SK-N-DZ (cell line): Measurements from ENCODE around the gene CMSS1. TPM values are rescaled to one million over a fixed set of nuclear protein-coding genes. Genes with fewer than 3 reads are reported as not detected.
A peak's percentile ranks its signal among the peaks of the same experiment; 100 is the strongest.

Experiments
- DNase-seq: peaks from one replicate; pipeline ENCODE4 v3.0.0-alpha.2; 2015; ENCODE audit warnings: low spot score
- polyA plus RNA-seq, 2 experiments: library from polyadenylated mRNA; depleted of rRNA; stranded (reverse); fragments of >200 nt; gene quantifications; 2 replicates each; pipeline ENCODE4 v1.2.3, GENCODE V29; 2014

The CMSS1 gene
- polyA plus RNA-seq (2014; cell fraction: cytosol; rRNA removed): 79.9 and 84.6 TPM in 2 replicates
- polyA plus RNA-seq (2014; cell fraction: nucleus; rRNA removed): 45.8 and 51.6 TPM in 2 replicates

DNA sequence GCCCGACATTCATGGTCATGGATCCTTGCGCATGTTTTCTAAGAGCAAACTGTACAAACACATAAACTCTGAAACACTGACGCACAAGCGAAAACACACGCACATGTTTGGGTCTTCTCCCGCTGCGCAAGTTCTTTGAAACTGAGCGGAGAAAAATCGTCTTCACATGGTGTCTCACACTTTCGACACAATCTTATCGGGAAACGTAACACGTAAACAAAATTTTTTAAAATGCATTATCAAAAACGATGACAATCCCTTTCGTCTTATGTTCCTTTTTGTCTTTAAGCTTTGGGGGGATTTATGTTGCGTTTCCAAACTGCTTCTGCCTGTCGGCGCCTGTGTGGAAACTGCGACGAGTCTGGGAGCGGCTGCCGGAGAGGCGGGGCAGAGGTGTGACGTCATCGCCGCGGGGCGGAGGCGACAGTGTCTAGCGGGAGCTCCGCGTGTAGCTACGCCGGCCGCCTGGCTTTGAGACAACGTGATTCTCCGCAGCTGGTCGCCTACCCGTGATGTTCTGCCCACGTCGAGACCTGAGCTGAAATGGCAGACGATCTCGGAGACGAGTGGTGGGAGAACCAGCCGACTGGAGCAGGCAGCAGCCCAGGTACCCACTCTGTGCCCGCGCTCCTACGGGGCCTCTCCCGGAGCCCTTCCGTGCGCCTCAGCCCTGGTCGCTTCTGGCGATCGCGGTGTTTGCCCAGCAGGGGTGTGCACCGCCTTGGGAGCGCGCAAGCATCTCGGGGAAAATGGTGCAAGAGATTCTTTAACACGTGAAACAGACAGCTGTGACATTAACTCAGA is at the start of gene CMSS1:
Gene CMSS1 (plus strand): TSS at position 426 of the 804 bp plus-strand sequence.
- DNase-seq: peak; percentile 93

DNA sequence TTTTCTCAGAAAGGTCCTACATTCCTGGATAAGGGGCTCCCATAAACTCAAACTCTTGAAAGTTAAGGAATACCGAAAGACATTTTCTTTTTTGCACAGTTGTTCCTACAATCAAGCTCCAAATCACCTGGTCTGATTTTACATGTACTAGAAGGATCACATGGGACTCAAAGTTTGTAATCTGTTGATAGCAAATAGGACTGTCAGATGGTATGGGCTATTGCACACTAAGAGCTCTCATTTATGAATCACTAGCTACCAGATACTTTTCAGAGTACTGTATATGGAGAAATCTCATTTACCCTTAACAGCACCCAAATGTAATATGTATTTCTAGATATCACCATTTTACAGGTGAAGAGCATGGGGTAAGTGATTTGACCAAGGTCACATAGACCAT is 49.5 kb upstream of the CMSS1 start:
- no peak for DNase-seq

- no peak for DNase-seq
These were observed 48.7 kb upstream of the CMSS1 start for GRCh38 chr3:99768808-99769501.

- no peak for DNase-seq
These were observed 45.5 kb upstream of the CMSS1 start for GRCh38 chr3:99772171-99772570.

GRCh38 chr3:99772671-99773070 is 45.0 kb upstream of the CMSS1 start:
- no peak for DNase-seq

DNA sequence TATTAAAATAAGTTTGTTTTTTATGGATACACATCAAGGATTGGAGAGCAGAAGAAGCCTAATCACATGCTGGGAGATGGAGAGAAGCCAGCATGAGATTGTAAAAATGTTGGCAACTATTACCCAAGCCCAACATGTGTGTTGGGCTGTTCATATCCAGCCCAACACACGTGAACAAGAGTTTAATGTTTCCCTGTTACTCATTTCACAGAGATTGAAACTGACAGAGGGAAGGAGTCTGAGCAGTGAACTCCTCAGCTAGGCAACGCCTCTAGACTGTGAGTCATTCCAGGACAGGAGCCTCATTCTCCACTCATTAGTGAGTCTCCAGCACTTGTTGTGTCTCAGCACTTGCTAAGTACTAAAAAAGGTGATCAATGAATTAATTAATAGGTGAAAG is 43.2 kb upstream of the CMSS1 start:
- DNase-seq: no peak

- DNase-seq: no peak
These were observed 41.0 kb upstream of the CMSS1 start for GRCh38 chr3:99776516-99777209.

GRCh38 chr3:99777210-99777549 is 40.5 kb upstream of the CMSS1 start:
- DNase-seq: no peak

GRCh38 chr3:99777708-99778107 is 40.0 kb upstream of the CMSS1 start:
- no peak for DNase-seq

DNA sequence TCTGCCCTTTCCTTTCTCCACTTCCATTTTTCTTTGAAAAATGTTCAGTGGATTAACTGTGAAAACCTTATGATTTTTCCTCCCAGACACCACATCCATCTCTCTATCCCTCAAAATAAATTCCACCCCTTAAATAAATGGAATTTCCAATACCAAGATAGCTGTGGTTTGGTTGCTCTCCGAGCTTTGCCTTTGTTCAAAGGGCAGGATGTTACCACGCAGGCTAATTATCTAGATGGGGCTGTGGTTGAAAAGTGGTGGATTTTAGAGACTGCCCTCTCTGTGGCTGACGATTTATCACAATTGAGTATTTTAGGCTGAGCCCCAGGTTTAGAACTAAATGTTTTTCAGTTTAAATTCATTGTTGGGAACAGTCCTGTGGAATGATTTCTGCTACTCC is 36.9 kb upstream of the CMSS1 start:
- DNase-seq: no peak

- DNase-seq: no peak
These were observed 35.9 kb upstream of the CMSS1 start for GRCh38 chr3:99781761-99782160.

DNA sequence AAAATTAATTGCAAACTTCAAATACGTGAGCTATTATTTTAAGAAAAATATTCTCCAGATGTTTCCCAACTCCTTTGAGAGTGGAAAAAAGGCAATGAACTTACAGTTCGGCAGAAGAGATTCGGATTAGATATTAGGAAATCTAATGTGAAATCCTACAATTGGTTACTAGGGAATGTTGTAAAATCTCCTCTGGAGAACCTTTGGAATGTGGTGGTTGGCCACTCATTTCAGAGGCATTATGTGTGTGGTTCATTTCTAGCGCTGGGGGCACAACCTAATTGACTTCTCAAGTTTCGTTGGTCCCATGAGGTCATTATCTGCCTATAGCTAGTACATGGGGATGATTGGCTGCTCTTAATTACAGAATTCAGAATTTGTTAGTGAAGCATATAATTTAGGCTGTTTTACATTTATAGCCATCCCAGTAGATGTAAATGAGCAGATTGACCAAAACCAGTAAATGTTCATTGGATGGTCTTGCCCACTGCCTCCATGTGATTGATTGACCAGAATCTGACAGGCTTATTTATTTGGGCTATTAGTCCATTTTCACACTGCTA is 34.6 kb upstream of the CMSS1 start:
- DNase-seq: no peak

DNA sequence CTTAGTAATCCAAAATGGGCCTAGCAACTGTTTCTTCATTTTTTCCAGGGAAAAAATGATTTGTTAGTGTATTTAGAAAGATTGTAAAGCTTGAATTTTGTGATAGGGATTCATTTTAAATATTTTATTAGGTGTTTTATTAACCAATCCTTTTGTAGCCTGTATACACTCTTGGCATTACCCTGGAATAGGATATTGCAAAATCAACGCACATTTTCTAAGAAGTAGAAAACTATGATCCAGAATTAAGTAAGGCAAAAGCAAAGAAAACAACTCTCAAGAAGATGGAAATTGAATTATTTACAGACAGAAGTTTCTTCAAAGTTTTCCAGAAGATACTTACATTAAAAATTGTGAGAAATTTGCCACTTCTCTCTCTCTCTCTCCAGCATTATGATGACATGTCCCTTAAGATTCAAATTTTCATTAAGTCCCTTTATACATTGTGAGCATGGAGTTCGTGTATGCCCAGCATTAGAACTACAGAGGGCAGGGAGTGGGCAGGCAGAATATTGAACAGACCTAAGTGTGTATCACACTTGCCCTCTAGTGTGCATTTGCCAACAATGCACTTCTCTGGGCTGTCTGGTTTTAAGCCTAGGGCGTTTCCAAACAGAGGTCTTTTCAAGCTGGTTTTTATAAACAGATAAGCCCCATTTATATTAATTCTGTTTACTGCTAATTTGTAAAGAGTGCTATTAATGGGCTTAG is 28.5 kb upstream of the CMSS1 start:
- DNase-seq: peak; percentile 28

- DNase-seq: no peak
These were observed 23.2 kb upstream of the CMSS1 start for GRCh38 chr3:99794485-99794884.

DNA sequence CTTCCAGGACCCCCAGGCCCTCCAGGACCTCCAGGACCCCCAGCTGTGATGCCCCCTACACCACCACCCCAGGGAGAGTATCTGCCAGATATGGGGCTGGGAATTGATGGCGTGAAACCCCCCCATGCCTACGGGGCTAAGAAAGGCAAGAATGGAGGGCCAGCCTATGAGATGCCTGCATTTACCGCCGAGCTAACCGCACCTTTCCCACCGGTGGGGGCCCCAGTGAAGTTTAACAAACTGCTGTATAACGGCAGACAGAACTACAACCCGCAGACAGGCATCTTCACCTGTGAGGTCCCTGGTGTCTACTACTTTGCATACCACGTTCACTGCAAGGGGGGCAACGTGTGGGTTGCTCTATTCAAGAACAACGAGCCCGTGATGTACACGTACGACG is 22.1 kb upstream of the CMSS1 start:
- no peak for DNase-seq

GRCh38 chr3:99799422-99799821 is 18.2 kb upstream of the CMSS1 start:
- DNase-seq: no peak

DNA sequence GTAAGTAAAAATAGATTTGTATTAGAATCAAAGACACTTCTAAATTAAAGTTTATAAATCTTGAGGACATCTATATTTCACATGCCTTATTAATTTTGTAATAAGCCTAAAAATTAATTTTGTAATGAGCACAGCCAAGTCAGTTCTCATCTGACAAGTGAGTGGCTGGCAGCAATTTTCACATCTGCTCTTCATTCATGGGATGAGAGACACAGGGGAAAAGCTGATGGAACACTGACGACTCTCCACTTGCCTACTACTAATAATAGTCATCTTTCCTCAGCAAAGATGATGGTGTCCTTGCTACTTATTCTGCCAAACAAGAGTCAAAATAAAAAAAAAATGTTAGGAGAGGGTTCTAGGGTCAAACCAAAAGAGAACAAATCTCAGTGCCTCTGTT is 14.4 kb upstream of the CMSS1 start:
- no peak for DNase-seq

- no peak for DNase-seq
These were observed 12.5 kb upstream of the CMSS1 start for GRCh38 chr3:99805160-99805559.

GRCh38 chr3:99808163-99808794 is 9.4 kb upstream of the CMSS1 start:
- DNase-seq: peak; percentile 75

DNA sequence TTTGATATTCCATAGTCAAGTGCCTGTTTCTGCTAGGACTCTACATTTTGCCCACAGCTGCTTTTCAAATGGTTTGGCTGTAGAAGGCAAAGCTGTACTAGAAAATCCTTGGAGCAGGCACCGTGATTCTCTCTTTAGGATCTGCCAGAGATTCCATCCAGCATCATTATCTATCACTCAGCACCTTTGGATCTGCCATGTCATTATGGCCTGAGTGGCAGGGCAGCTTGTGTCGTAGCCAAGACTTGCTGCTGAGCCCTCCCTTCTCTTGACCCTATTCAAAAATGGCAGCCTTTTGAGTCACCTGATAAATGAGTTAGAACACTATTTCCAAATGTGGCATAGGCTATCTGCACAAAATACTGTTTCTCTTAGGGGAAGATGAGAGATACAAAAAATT is 8.1 kb upstream of the CMSS1 start:
- no peak for DNase-seq

DNA sequence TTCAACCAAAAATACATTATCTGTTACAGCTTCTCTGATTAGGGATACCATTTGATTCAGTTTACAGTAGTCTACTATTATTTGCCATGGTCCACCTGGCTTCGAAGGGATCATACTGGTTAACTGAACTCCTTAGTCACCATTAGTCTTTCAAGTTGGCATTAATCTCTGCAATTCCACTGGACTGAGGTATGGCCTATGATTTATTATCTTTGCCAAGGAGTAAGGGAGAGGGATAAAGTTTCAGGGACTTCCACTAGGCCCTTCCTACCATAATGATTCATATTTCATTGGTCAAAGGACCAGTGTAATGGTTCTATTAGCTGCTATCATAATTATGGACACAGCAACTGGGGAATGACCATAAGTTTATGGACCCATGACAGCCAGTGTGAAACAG is 7.3 kb upstream of the CMSS1 start:
- no peak for DNase-seq
